A204.1 (cell line): ENCODE data around the gene EPB41L4A.
"Not testable (repeated sequence)": the region's sequence is repeated elsewhere in the genome, so short reads cannot be mapped to it uniquely, and the experiment has no call there.

ENCODE experiments used
- FAIRE-seq: peaks from 2 replicates; lab custom pipeline; 2012; peaks lifted over from hg19 to GRCh38; lab: Jason Lieb, UNC

EPB41L4A gene

GRCh38 chr5:112401924-112402323 lies 17.2 kb downstream of the EPB41L4A start:
- no peak for FAIRE-seq

GRCh38 chr5:112397690-112398089 lies 21.4 kb downstream of the EPB41L4A start:
- FAIRE-seq = no peak

- FAIRE-seq = no peak
Measured at GRCh38 chr5:112396430-112396829, 22.6 kb downstream of the EPB41L4A start.

- FAIRE-seq = not testable (repeated sequence)
Measured at GRCh38 chr5:112395299-112395698, 23.8 kb downstream of the EPB41L4A start.

GRCh38 chr5:112390327-112390726 lies 28.8 kb downstream of the EPB41L4A start:
- FAIRE-seq = no peak

GRCh38 chr5:112388739-112389138 lies 30.3 kb downstream of the EPB41L4A start:
- FAIRE-seq = no peak

- FAIRE-seq = no peak
Measured at GRCh38 chr5:112388074-112388473, 31.0 kb downstream of the EPB41L4A start.

GRCh38 chr5:112386766-112387165 lies 32.3 kb downstream of the EPB41L4A start:
- FAIRE-seq = no peak

GRCh38 chr5:112385969-112386368 lies 33.1 kb downstream of the EPB41L4A start:
- FAIRE-seq = no peak

- no peak for FAIRE-seq
Measured at GRCh38 chr5:112385566-112385965, 33.5 kb downstream of the EPB41L4A start.

- FAIRE-seq = no peak
Measured at GRCh38 chr5:112384523-112384922, 34.6 kb downstream of the EPB41L4A start.

- FAIRE-seq = no peak
Measured at GRCh38 chr5:112382886-112383285, 36.2 kb downstream of the EPB41L4A start.

- FAIRE-seq = no peak
Measured at GRCh38 chr5:112381521-112381920, 37.6 kb downstream of the EPB41L4A start.

GRCh38 chr5:112379542-112380325 lies 39.3 kb downstream of the EPB41L4A start:
- no peak for FAIRE-seq

GRCh38 chr5:112374818-112375217 lies 44.3 kb downstream of the EPB41L4A start:
- FAIRE-seq = no peak

GRCh38 chr5:112374356-112374755 lies 44.7 kb downstream of the EPB41L4A start:
- no peak for FAIRE-seq

- no peak for FAIRE-seq
Measured at GRCh38 chr5:112373885-112374284, 45.2 kb downstream of the EPB41L4A start.

GRCh38 chr5:112372543-112372942 lies 46.5 kb downstream of the EPB41L4A start:
- FAIRE-seq = no peak

- FAIRE-seq = no peak
Measured at GRCh38 chr5:112371067-112371466, 48.0 kb downstream of the EPB41L4A start.

- no peak for FAIRE-seq
Measured at GRCh38 chr5:112367400-112367799, 51.7 kb downstream of the EPB41L4A start.

GRCh38 chr5:112366987-112367386 lies 52.1 kb downstream of the EPB41L4A start:
- no peak for FAIRE-seq

GRCh38 chr5:112360740-112361139 lies 58.3 kb downstream of the EPB41L4A start:
- not testable (repeated sequence) for FAIRE-seq

- no peak for FAIRE-seq
Measured at GRCh38 chr5:112356178-112356956, 62.7 kb downstream of the EPB41L4A start.
